Fibroblast of pulmonary artery (primary cell): Measurements from ENCODE around the gene ACADM.
"Not testable (repeated sequence)": the region's sequence is repeated elsewhere in the genome, so short reads cannot be mapped to it uniquely, and the experiment has no call there.

Source experiments
- DNase-seq: peaks from one replicate; pipeline ENCODE4 v3.0.0-alpha.2; 2010; ENCODE audit warnings: low read depth
- H3K4me3 ChIP-seq: replicated peaks from 2 replicates; pipeline ENCODE4 v1.5.1; 2011; ENCODE audit warnings: low read depth, mild to moderate bottlenecking, control low read depth, low read length, moderate library complexity
- CTCF ChIP-seq: IDR thresholded peaks from 2 replicates; pipeline ENCODE4 v1.5.1; 2011; ENCODE audit warnings: mild to moderate bottlenecking, control low read depth, low read length, inconsistent platforms; ENCODE audit errors: missing control alignments

Gene ACADM

GRCh38 chr1:75795703-75796193 is 71.2 kb downstream of the ACADM start:
- TF ChIP-seq CTCF = no peak
- no peak overlapping the region for H3K4me3 ChIP-seq
- DNase-seq = no peak

DNA sequence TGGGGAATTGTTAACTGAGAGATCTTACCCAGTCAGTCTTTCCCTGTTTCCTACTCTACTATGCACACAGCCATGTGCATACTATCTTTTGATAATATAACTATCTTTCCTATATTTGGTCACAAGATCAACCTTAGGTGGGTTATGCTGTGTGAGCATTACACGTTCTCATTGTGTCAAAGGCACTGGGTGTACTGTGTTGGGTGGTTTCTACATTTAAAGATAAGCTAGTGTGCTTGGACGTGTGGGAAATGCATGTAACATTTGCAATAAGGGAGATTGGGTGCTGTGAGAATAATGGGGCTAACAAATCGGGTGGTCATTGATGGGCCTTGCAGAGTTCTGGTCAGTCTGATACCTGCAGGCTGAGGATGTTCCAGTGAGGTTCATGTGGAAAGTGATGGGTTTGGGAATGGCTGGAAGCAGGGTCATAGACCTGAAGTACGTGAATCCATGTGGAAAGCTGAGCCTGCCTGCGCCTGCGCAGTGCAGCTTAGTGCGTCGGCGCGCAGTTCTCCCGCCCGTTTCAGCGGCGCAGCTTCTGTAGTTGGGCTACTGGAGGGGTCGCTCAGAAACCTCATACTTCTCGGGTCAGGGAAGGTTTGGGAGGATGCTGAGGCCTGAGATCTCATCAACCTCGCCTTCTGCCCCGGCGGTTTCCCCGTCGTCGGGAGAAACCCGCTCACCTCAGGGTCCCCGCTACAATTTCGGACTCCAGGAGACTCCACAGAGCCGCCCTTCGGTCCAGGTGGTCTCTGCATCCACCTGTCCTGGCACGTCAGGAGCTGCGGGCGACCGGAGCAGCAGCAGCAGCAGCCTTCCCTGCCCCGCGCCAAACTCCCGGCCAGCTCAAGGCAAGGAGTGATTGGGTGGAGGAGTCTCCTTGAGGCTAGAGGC is 72.1 kb downstream of the ACADM start, which contains the start of gene MSH4:
Gene MSH4 (plus strand): TSS at position 507 of the 897 bp plus-strand sequence. CDS start 104 bp downstream, at position 611.
- H3K4me3 ChIP-seq = no peak within 1 kb of the TSS
- no peak for DNase-seq
- no peak for TF ChIP-seq CTCF

GRCh38 chr1:75797273-75797588 is 72.7 kb downstream of the ACADM start:
- TF ChIP-seq CTCF = no peak
- no peak for DNase-seq
- no peak overlapping the region for H3K4me3 ChIP-seq

- TF ChIP-seq CTCF = no peak
- no peak for DNase-seq
- H3K4me3 ChIP-seq = no peak overlapping the region
These were observed 73.2 kb downstream of the ACADM start for GRCh38 chr1:75797606-75798216.

- H3K4me3 ChIP-seq, DNase-seq: not testable (repeated sequence)
These were observed 77.0 kb downstream of the ACADM start for GRCh38 chr1:75801480-75801879.

DNA sequence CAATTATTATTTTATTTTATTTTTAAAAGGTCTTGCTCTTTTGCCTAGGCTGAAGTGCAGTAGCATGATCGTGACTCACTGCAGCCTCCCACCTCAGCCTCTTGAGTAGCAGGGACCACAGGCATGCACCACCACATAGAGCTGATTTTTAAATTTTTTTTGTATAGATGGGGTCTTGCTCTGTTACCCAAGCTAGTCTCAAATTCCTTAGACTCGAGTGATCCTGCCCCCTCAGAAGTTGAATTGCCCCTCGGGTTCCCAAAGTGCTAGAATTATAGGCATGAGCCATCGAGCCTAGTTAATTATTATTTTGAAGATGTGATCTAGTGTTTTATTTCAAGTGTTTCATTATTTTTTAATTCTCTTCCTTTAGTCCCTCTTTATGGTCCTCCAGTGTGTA is 84.4 kb downstream of the ACADM start:
- DNase-seq = no peak
- TF ChIP-seq CTCF = no peak
- no peak overlapping the region for H3K4me3 ChIP-seq

DNA sequence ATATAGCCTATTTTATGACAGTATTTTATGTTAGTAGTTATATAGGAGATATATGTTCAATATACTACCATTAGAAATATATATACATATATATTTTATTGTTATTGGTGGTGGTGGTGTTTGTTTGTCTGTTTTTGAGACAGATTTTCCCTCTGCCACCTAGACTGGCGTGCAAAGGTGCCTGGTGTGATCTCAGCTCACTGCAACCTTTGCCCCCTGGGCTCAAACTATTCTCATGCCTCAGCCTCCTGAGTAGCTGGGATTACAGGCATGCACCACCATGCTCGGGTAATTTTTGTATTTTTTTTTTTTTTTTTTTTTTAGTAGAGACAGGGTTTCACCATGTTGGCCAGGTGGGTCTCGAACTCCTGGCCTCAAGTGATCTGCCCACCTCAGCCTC is 85.6 kb downstream of the ACADM start:
- not testable (repeated sequence) for DNase-seq, H3K4me3 ChIP-seq
